ENCODE results near the gene PELI2.

- TF ChIP-seq POLR2A (IDR thresholded peaks at IDR 0.05; ENCODE audit: low read depth, low read length) (no peak), POLR2AphosphoS5 (IDR thresholded peaks at IDR 0.05; ENCODE audit: low read depth, low read length) (no peak), TAF1 (IDR thresholded peaks at IDR 0.05; ENCODE audit: borderline replicate concordance, low read depth, low read length) (no peak)
These were observed 224.3 kb downstream of the PELI2 start for GRCh38 chr14:56342494-56342942.
